Keratinocyte (primary cell): ENCODE measurements around the gene CFAP58. TPM values are rescaled to one million over a fixed set of nuclear protein-coding genes. Genes with fewer than 3 reads are reported as not detected.

Experiments used
- DNase-seq: peaks from one replicate; pipeline ENCODE4 v3.0.0-alpha.2; 2011; ENCODE audit warnings: low read depth, missing footprints, low spot score
- FAIRE-seq: peaks from 2 replicates; lab custom pipeline; 2011; peaks lifted over from hg19 to GRCh38; lab: Jason Lieb, UNC
- H2AFZ ChIP-seq: 2 replicates; pipeline ENCODE4 v1.6.0; 2012; ENCODE audit warnings: low read length, control low read depth, inconsistent platforms; ENCODE audit not compliant: control insufficient read depth
- H3K27ac ChIP-seq: 2 replicates; pipeline ENCODE4 v1.5.1; 2011; ENCODE audit warnings: low read length; ENCODE audit not compliant: control insufficient read depth, insufficient read depth
- H3K27me3 ChIP-seq: 3 replicates; pipeline ENCODE4 v1.6.0; 2011; ENCODE audit warnings: low read length; ENCODE audit not compliant: control insufficient read depth, insufficient read depth; ENCODE audit errors: extremely low read depth
- H3K36me3 ChIP-seq, 2 experiments: 2 replicates in 1 of 2; 3 replicates in 1 of 2; pipeline ENCODE4 v1.5.1; 2011; ENCODE audit warnings: low read length in 2 of 2, mild to moderate bottlenecking in 1 of 2; ENCODE audit not compliant: control insufficient read depth in 2 of 2, insufficient read depth in 2 of 2; ENCODE audit errors: extremely low read depth in 1 of 2
- H3K4me1 ChIP-seq: 3 replicates; pipeline ENCODE4 v1.5.1; 2011; ENCODE audit warnings: low read length; ENCODE audit not compliant: control insufficient read depth, insufficient read depth; ENCODE audit errors: extremely low read depth
- H3K4me2 ChIP-seq: 3 replicates; pipeline ENCODE4 v1.6.0; 2011; ENCODE audit warnings: low read depth, low read length; ENCODE audit not compliant: control insufficient read depth, insufficient read depth; ENCODE audit errors: extremely low read depth
- H3K4me3 ChIP-seq, 3 experiments: fragments of 200-600 bp in 1 of 3; sonication (generic) in 1 of 3; 2 replicates in 2 of 3; 3 replicates in 1 of 3; pipeline ENCODE4 v1.5.1; 2011 to 2016; ENCODE audit warnings: low read length in 3 of 3, mild to moderate bottlenecking in 3 of 3, control low read depth in 2 of 3, inconsistent platforms in 1 of 3, low read depth in 1 of 3, mixed read lengths in 1 of 3, mixed run types in 1 of 3, moderate library complexity in 1 of 3; ENCODE audit not compliant: control insufficient read depth in 2 of 3, insufficient read depth in 2 of 3; ENCODE audit errors: extremely low read depth in 1 of 3
- H3K79me2 ChIP-seq: 2 replicates; pipeline ENCODE4 v1.6.0; 2012; ENCODE audit warnings: low read length; ENCODE audit not compliant: control insufficient read depth, insufficient read depth
- H3K9ac ChIP-seq: 3 replicates; pipeline ENCODE4 v1.6.0; 2011; ENCODE audit warnings: low read length; ENCODE audit not compliant: control insufficient read depth, insufficient read depth; ENCODE audit errors: extremely low read depth
- H3K9me1 ChIP-seq: 3 replicates; pipeline ENCODE4 v1.6.0; 2011; ENCODE audit warnings: low read length; ENCODE audit not compliant: control insufficient read depth, insufficient read depth; ENCODE audit errors: extremely low read depth
- H3K9me3 ChIP-seq: 2 replicates; pipeline ENCODE4 v1.5.1; 2012; ENCODE audit warnings: low read depth, low read length; ENCODE audit not compliant: control insufficient read depth
- H4K20me1 ChIP-seq: 3 replicates; pipeline ENCODE4 v1.6.0; 2011; ENCODE audit warnings: low read length; ENCODE audit not compliant: control insufficient read depth, insufficient read depth; ENCODE audit errors: extremely low read depth
- EZH2 ChIP-seq: IDR thresholded peaks from one replicate; pipeline ENCODE4 v1.6.1; 2012; ENCODE audit warnings: inconsistent platforms, mild to moderate bottlenecking, low read length, moderate library complexity
- dilution Hi-C: fragments of 300-500 bp; cut with MboI; formaldehyde crosslinking; loops from one replicate; pipeline ENCODE4 v1.7.0; 2020; ENCODE audit warnings: low sequenced_read_pairs; ENCODE audit not compliant: extremely low pct_ligation_motif_present
- polyA plus RNA-seq, 5 experiments: library from polyadenylated mRNA; depleted of rRNA in 3 of 5; stranded (reverse) in 3 of 5; stranded (forward) in 1 of 5; unstranded in 1 of 5; fragments of >200 nt; gene quantifications; 1 replicate in 1 of 5; 2 replicates in 3 of 5; 3 replicates in 1 of 5; pipeline versions ENCODE4 v1.2.1 to v1.2.3, GENCODE V29; 2011 to 2012; ENCODE audit warnings: missing spikeins in 2 of 5, low read depth in 1 of 5, low replicate concordance in 1 of 5
- TF ChIP-seq, protein P1 (sequence below), 3 experiments: IDR thresholded peaks in 1 of 3; conservative IDR thresholded peaks in 1 of 3; optimal IDR thresholded peaks in 1 of 3; 2 replicates in 2 of 3; 3 replicates in 1 of 3; pipeline versions ENCODE3 to v1.5.1; 2011; ENCODE audit warnings: low read length in 3 of 3, mild to moderate bottlenecking in 3 of 3, moderate library complexity in 2 of 3, control low read depth in 1 of 3, inconsistent platforms in 1 of 3; ENCODE audit not compliant: insufficient read depth in 2 of 3; ENCODE audit errors: extremely low read depth in 1 of 3

CFAP58 gene
- polyA plus RNA-seq, 1 donor (not counting 4 experiments of a cell fraction or from before 2014, with no cell fraction given) = 2.3 TPM

- TF ChIP-seq, protein P1, sequence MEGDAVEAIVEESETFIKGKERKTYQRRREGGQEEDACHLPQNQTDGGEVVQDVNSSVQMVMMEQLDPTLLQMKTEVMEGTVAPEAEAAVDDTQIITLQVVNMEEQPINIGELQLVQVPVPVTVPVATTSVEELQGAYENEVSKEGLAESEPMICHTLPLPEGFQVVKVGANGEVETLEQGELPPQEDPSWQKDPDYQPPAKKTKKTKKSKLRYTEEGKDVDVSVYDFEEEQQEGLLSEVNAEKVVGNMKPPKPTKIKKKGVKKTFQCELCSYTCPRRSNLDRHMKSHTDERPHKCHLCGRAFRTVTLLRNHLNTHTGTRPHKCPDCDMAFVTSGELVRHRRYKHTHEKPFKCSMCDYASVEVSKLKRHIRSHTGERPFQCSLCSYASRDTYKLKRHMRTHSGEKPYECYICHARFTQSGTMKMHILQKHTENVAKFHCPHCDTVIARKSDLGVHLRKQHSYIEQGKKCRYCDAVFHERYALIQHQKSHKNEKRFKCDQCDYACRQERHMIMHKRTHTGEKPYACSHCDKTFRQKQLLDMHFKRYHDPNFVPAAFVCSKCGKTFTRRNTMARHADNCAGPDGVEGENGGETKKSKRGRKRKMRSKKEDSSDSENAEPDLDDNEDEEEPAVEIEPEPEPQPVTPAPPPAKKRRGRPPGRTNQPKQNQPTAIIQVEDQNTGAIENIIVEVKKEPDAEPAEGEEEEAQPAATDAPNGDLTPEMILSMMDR (optimal IDR thresholded peaks at IDR 0.05 in 1 of 3, IDR thresholded peaks at IDR 0.05 in 1 of 3, conservative IDR thresholded peaks at IDR 0.05 in 1 of 3; ENCODE audit: extremely low read depth in 1 of 3, insufficient read depth in 2 of 3, low read length in 3 of 3) = no peak
- no peak for TF ChIP-seq EZH2
- H3K9me3 ChIP-seq = no peaks in the 10 kb centered on the region
- H3K27me3 ChIP-seq = no peaks in the 10 kb centered on the region
- no peak overlapping the region for H3K9ac ChIP-seq
- peaks cover 26% of the 10 kb centered on the region for H3K79me2 ChIP-seq
- peaks cover 21% of the 10 kb centered on the region for H3K4me1 ChIP-seq
- no peak overlapping the region for H3K4me2 ChIP-seq
- no peaks in the 10 kb centered on the region for H4K20me1 ChIP-seq
- H3K36me3 ChIP-seq = no peaks in the 10 kb centered on the region
- DNase-seq (no peak), FAIRE-seq (no peak)
- dilution Hi-C loops = no loop called here
- H3K4me3 ChIP-seq = no peak overlapping the region
- no peaks in the 10 kb centered on the region for H3K9me1 ChIP-seq
- no peak overlapping the region for H3K27ac ChIP-seq
- no peak overlapping the region for H2AFZ ChIP-seq
Observed at GRCh38 chr10:104340641-104341040, 13.0 kb upstream of the CFAP58 start.

- Histone ChIP-seq H3K27me3 (no peaks in the 10 kb centered on the region), H3K4me2 (no peak overlapping the region), H2AFZ (no peak overlapping the region), H3K9ac (no peak overlapping the region), H4K20me1 (no peaks in the 10 kb centered on the region), H3K9me3 (no peaks in the 10 kb centered on the region), H3K4me3 (no peak overlapping the region), H3K79me2 (peaks cover 3% of the 10 kb centered on the region), H3K36me3 (no peaks in the 10 kb centered on the region), H3K4me1 (peaks cover 15% of the 10 kb centered on the region), H3K27ac (no peak overlapping the region), H3K9me1 (no peaks in the 10 kb centered on the region)
- DNase-seq (no peak), FAIRE-seq (no peak)
- no peak for TF ChIP-seq EZH2
- TF ChIP-seq, protein P1 (optimal IDR thresholded peaks at IDR 0.05 in 1 of 3, IDR thresholded peaks at IDR 0.05 in 1 of 3, conservative IDR thresholded peaks at IDR 0.05 in 1 of 3; ENCODE audit: extremely low read depth in 1 of 3, insufficient read depth in 2 of 3, low read length in 3 of 3) = no peak
- dilution Hi-C loops = no loop called here
Observed at GRCh38 chr10:104342941-104343411, 10.7 kb upstream of the CFAP58 start.
